Stimulated activated CD4-positive, alpha-beta T cell treated with anti-CD3 and anti-CD28 coated beads, Interleukin-4, amount 100 ng/mL, for 48 hours (primary cell): ENCODE results near the gene FFAR2.
A peak's percentile ranks its signal among the peaks of the same experiment; 100 is the strongest.
"Not testable (repeated sequence)": the region's sequence is repeated elsewhere in the genome, so short reads cannot be mapped to it uniquely, and the experiment has no call there.

ENCODE experiments used
- DNase-seq, 2 donors: peaks; one replicate each; pipeline ENCODE4 v3.0.0-alpha.2; 2020; ENCODE audit warnings: low read depth in 2 of 2

The FFAR2 gene

DNA sequence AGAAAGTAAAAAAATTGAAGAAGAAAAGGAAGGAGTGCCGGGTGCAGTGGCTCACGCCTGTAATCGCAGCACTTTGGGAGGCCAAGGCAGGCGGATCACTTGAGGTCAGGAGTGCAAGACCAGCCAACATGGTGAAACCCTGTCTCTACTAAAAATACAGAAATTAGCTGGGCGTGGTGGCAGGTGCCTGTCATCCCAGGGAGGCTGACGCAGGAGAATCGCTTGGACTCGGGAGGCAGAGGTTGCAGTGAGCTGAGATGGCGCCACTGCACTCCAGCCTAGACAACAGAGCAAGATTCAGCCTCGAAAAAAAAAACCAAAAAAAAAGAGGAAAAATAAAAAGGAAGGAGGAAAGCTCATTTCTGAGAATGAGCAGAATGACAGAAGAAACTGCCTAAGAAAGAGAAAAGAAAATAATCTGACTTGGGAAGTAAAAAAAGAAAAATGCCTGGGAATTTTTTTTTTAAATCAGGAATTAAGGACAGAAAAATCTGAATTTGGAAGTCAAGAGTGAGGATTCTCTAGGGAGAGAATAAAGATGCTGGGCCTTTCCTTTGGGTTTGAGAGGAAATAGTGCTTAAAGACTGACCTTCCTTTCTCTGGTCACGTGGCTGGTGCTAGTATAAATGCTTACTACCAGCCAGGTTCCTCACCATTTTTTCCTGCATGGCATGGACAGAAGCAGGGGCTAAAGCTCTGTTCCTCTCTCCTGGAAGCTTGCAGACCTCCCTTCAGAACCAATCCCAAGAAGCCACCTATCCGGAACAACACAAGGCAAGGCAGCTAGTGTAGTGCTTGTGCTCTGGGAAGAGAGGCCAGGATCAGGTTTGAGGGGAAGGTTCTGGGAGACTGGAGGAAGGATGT lies at the start of gene FFAR2:
TSS of gene FFAR2 (plus strand) at position 652 of the 864 bp plus-strand sequence. CDS start 1,458 bp downstream, outside the sequence.
- no peak for DNase-seq

DNA sequence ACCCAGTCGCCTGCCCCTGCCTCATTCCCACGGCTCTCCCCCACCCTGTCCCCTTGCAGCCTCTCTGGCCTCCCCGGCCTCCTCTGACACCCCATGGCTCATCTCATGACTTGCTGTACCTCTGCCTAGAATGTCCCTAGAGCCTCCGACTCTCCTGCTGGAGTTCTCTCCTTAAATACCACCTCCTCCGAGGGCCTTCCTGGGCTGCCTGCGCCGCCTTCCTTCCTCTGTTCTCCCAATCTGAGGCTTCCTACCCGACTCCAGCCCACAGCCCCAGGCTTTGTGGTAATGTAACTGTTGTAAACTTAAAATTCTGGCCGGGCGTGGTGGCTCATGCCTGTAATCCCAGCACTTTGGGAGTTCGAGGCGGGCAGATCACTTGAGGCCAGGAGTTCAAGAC lies 49.5 kb upstream of the FFAR2 start:
- no peak for DNase-seq

DNA sequence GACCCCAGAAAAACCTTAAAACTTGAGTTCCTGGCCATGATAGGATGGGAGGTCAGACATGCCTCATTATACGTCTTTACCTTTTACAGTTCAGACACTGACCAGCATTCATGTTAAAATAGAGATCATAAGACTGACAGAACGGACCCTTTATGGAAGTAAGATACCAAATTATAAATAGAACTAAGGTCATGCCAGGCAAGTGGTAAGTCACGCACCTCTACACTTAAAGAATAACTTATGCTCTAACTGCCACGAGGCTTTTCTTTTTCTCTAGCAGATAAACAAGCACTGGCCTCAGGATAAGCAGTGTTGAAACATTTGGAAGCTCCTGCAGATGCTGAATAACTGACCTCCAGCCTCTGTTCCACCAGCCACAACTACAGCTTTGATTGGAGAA lies 48.8 kb upstream of the FFAR2 start:
- no peak for DNase-seq

DNA sequence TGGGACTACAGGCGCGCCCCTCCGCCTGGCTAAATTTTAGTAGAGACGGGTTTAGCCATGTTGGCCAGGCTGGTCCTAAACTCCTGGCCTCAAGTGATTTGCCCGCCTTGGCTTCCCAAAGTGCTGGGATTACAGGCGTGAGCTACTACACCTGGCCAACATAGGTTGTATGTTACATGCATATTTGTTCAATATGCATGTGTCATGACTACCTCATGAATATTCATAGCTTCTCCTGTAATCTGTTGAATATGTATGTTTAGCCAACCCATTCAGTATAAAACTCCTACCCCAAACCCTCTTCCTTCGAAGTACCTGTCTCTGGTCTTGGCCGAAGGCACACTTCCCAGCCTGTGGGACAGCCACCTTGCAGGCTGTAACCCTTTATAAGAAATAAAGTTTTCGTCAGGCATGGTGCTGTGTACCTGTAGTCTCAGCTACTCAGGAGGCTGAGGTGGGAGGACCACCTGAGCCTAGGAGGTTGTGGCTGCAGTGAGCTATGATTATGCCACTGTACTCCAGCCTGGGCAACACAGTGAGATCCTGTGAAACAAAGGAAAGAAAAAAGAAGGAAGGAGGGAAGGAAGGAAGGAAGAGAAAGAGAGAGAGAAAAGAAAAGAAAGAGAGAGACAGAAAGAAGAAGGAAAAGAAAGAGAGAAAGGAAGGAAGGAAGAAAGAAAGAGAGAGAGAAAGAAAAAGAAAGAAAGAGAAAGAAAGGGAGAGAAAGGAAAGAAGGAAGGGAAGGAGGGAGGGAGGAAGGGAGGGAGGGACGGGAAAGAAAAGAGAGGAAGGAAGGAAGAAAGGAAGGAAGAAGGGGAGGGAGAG lies 47.9 kb upstream of the FFAR2 start:
- no peak for DNase-seq

DNA sequence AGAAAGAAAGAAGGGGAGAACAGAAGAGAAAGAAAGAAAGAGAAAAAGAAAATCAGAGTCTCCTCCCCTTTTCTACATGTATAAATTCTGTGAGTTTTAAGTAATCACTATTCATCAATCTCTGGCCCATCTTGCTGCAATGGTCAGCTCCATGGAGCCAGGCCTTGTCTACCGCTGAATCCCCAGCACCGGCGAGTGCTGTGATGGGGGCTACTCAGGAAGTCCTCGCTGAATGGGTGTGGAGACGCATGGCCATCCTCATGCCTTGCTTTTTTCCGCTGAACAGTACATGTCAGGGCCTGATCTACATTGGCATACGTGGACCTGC lies 47.3 kb upstream of the FFAR2 start:
- no peak for DNase-seq

DNA sequence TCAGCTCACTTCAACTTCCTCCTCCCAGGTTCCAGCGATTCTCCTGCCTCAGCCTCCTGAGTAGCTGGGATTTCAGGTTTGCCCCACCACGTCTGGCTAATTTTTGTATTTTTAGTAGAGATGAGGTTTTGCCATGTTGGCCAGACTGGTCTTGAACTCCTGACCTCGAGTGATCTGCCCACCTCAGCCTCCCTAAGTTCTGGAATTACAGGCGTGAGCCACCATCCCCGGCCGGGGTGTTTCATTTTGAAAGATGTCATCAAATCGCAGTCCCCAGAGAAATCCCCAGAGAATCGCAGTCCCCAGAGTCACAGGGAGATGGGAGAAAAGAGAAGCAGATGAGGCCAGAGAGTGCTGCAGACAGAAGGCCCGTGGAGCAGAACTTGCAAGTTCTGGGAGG lies 46.6 kb upstream of the FFAR2 start:
- not testable (repeated sequence) for DNase-seq

DNA sequence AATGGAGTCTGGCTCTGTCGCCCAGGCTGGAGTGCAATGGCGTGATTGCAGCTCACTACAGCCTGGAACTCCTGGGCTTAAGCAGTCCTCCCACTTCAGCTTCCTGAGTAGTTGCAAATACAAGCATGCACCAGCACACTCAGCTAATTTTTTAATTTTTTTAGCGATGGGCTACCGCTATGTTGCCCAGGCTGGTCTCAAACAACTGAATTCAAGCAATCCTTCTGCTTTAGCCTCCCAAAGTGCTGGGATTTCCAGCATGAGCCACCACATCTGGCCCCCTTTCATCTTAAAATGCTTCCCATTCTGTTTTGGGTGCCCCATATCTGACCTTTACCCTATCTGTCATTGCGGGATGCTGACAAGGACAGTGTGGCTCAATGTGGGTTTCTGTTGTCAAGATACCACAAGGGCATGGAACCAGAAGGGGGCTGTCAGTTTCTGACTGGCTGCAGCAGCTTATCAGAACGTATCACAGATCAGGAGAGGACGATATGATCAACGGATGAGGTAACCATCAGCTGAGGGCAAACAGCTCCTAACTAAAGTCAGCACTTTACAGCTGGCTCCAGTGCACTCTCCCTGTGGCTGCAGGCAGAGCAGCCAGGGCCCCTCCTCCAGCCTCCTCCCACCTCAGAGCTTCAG lies 44.8 kb upstream of the FFAR2 start:
- no peak for DNase-seq

DNA sequence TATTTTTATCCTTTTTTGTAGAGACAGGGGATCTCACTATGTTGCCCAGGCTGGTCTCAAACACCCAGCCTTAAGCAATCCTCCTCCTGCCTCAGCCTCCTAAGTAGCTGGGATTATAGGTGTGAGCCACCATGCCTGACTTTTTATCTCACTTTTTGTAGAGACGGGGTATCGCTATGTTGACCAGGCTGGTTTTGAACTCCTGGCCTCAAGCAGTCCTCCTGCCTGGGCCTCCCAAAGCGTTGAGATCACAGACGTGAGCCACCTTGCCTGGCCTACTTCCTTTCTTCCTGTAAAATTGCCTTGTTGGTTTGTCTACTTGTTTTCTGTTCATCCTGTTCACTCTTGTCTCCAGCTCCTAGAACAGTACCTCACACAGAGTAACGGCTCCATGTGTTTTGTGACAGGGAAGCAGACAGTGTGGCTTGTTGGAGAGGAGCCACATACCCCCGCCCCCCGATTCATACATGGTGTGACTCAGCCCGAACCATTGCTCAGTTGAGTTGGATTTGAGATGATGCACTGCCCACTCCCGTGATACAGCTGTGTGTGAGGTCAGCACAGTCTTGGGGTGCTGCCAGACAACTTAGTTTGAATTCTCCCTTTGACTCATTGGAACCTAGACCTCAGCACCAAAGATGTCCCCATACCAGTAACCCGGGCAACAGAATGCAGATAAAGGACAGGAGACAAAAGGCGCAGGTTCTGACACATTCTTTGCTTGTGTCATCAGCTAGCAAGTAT lies 43.0 kb upstream of the FFAR2 start:
- peak; percentile 70 to 71 for DNase-seq

DNA sequence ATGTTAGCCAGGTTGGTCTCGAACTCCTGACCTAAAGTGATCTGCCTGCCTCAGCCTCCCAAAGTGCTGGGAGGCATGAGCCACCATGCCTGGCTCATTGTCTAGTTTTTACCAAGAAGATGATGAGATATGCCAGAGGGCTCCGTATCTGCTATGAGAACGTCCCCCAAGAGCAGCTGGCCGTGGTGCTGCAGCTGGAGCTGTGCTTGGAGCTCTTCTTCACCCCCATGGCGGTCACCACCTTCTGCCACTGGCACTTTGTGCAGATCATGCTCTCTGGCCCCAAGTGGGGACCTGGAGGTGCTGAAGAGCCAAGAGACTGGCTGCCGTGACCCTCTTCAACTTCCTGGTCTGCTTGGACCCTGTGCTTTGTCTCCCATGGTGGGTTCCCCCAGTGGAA lies 40.4 kb upstream of the FFAR2 start:
- DNase-seq = no peak

DNA sequence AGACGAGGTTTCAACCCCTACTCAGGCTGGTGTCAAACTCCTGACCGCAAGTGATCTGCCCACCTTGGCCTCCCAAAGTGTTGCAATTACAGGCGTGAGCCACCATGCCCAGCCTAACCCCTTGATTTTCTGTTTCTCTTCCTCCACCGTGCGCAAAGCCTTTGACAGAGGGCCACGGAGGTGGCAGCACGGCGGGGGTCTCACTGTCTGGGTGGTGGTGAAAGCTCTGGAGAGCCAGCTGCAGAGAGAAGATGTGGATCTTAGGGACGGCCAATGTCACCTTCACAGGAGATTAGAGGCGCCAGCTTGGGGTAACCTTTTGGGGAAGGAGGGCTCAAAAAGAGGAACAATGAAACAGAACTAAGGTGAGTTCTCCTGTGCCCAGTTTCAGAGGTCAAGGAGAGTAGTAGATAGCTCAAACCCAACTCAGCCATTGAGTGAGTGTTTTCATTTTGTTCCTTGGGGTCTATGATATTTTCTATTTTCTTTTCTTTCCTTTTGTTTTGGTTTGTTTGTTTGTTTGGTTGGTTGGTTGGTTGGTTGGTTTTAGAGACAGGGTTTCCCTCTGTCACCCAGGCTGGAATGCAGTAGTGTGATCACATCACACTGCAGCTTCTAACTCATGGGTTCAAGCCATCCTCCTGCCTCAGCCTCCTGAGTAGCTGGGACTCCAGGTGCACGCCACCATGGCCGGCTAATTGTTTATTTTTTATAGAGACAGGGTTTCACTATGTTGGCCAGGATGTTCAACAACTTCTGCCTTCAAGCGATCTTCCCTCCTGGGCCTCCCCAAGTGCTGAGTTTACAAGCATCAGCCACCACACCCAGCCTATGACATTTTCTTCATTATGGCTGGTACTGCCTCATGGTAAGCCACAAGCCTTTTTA lies 39.5 kb upstream of the FFAR2 start:
- DNase-seq = no peak

DNA sequence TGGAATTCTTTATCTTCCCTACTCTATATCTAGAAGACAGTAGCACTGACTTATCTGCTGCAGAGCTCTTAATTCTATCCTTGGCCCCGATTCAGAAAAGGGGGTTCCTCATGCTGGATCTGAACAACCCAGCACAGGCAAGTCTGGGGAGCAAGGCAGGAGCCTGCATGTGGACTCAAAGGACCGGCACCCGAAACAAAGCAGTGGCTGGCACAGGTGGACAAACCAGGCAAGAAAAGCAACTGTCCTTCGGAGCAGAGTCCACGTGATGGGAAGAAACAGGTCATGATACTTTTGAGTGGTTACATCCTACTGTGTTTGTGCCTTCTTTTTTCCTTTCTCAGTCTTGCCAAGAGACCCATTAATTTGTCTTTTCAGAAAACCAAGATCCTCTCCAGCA lies 38.9 kb upstream of the FFAR2 start:
- no peak for DNase-seq

DNA sequence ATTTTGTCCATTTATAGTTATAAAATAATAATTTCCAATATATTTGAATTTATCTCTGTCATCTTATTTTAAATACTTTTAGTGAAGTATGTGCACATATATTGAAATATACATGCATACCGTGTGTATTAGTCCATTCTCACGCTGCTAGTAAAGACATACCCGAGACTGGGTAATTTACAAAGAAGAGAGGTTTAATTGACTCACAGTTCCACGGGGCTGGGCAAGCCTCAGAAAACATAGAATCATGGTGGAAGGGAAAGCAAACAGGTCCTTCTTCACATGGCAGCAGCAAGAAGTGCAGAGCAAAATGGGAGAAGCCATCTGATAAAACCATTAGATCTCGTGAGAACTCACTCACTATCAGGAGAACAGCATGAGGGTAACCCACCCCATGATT lies 37.6 kb upstream of the FFAR2 start:
- DNase-seq = no peak

DNA sequence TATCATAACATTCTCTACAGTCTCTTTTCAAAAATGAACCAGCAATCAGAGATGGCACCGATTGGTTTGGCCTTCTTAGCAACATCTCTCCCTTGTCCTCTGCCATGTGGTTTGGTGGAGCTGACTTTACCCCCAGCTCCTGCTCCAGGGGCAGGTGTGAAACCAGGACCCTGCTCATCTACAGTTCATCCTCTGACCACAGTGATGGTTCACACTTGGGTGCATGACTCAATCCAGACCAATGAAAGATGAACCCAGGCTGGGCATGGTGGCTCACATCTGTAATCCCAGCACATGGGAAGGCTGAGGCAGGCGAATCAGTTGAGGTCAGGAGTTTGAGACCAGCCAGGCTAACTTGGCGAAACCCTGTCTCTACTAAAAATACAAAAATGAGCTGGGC lies 33.6 kb upstream of the FFAR2 start:
- no peak for DNase-seq

DNA sequence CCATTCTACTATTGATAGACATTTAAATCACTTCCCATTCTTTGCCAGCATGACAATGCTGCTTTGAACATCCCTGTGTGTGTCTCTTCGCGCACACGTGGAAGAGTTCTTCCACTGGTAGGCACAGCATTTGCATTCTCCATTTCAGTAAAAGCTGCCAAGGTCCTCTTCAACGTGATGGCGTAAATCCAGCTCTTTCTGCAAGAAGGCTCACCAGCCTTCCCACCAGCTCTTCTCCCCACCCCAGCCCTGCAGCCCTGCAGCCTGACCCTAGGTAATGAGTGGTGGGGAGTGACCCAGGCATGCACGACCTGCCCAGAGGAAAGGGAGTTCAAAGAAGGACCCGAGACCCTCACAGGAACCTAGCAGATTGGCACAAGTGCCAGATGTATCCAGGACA lies 31.7 kb upstream of the FFAR2 start:
- DNase-seq = no peak

DNA sequence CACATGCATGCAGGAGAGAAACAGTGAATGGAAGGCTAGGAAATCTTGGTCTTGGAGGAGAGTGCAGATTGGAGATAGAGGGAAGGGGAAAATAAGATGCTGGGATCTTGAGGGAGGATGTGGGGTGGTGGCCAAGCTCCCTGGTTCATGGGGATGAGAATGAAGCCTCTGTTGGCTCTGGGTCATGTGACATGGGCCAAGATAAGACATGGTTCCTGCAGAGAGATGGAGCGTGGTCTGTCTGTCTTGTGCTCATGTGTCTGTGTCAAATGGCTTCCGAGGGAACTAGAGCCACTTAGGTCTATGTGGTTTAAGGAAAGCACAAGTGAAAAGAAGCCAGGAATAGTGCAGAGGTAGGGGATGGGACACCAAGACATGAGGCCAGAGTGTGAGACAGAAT lies 30.8 kb upstream of the FFAR2 start:
- no peak for DNase-seq

DNA sequence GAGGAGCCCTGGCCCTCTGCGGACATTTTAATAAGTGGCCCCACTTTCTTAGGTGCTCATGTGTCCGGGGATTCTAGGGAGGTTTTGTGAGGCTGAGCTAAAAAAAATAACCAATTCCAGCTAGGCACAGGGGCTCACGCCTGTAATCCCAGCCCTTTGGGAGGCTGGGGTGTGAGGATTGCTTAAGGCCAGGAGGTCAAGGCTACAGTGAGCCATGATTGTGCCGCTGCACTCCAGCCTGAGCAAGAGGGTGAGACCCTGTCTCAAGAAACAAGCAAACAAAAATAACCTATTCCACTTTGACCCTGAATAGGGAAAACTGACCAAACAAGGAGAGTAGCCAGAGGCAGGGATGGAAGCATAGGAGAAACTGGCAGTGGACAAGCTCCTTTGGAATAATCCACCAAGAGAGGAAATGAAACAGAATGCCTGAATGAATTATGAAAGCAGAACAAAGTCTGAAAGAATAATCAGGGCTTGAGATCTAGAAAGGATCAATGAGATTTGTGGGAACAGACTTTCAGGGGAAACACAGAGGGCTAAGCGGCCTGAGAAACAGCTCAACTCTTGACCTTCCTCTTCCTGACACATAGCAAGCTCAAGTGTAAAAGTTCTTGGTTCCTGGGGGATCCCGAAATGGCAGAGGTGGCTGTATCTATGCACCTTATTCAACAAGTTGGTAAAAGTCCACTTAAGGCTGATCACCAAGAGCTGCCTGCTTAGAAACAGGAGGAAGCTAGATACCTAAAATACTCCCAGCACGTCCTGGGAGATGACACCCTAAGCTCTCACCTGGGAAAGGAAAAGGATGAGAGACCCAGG lies 30.1 kb upstream of the FFAR2 start:
- DNase-seq = no peak

DNA sequence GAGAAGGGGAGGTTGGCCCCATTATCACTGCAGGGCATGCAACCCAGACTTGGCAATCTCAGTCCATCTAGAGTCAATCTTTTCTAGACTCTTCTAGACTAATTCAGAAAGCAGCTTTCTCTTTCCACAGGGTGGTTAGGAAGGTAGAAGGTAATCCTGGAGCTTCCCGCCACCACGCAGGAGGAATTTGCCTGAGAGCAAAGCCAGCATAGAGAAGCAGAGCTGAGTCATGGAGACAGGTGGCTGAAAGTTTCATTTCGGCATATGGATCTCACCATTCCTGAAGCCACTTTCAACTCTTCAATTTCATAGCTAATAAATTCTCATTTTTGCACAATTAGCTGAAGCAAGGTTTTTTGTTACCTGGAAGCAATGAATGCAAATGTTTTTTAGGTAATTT lies 29.0 kb upstream of the FFAR2 start:
- no peak for DNase-seq

DNA sequence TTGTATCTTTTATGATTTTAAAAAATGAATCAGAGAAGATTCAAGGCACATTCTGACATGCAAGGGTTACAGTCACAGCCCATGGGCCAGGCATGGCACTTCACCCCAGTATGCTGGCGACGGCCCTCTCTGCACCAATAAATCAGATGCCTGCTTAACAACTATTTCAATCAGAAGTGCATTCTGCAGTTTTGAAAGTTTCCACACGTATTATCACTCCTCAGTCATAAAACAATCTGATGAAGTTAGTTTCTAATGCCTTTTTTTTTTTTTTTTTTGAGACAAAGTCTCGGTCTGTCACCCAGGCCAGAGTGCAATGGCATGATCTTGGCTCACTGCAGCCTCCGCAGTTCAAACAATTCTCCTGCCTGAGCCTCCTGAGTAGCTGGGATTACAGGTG lies 28.3 kb upstream of the FFAR2 start:
- no peak for DNase-seq

DNA sequence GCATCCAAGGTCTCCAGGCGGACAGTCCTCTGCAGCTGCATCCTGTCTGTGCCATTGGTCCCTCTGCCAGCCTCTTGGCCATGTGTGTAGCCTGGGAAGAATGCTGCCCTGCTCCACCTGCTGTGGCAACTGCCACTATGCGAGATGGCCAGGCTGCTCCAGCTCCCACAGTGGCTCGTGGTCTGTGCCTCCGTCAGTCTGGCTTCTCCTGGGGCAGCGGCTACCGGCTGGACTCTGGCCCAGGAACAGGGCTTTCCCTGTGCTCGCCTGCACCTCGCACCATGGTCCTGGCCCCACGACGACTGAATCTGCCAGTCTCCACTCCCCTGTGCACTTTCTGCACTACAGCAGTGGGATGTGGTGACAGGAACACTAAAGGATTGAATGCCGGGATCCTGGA lies 26.7 kb upstream of the FFAR2 start:
- DNase-seq = no peak

DNA sequence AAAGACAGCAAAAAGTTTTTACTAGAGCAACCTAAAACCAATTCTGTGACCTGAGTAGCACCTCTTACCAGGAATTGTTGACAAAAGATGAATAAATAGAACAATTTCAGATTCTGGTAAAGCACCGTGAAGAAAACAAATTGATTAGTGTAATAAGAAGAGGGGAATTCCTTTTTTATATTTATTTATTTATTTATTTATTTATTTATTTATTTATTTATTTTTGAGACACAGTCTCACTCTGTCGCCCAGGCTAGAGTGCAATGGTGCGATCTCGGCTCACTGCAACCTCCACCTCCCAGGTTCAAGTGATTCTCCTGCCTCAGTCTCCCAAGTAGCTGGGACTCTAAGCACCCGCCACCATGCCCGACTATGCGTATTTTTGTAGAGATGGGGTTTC lies 24.7 kb upstream of the FFAR2 start:
- DNase-seq = not testable (repeated sequence)
